ENCODE measurements around the gene GPR15LG.
"Not testable (repeated sequence)": the region's sequence is repeated elsewhere in the genome, so short reads cannot be mapped to it uniquely, and the experiment has no call there.

The GPR15LG gene

DNA sequence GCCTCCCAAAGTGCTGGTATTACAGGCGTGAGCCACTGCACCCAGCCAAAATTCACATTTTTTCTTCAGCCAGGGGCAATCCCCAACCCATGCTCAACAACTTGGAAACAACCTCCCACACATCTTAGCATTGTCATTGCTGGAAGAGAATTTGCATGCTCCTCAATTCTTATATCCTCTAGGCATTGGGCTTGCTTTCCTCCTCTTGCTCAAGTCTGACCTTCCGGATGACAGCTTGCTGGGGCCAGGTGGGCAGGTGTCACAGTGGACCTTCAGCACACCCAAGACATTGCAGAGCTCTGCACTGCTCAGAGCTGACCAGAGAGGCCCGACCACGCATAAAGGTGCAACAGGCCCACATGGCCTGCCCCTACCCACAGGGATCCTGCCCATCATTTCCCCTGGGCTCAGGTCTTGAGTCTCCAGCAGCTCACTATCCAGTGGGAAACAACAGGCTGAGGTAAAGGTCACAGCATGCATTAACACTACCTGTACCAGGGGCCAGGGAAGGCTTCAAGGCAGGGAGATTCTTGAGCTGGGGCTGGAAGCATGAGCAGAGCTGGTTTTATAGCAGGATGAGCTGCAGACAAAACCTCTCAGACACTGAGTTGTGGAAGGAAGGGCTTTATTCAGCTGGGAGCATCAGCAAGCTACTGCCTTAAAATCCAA lies 6.8 kb upstream of the GPR15LG start:
- DNase-seq: no peak

DNA sequence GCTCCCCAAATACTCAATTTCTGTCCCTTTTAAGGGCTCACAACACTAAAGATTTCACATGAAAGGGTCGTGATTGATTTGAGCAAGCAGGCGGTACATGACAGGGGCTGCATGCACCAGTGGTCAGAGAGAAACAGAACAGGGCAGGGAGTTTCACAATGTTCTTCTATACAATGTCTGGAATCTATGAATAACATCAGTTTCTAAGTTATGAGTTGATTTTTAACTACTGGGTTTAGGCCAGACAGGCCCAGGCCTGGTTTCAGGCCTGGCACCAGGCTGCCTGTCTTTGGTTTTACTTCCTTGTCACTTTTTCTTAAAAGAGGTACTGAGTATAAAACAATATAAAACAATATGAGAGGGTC lies 6.3 kb upstream of the GPR15LG start:
- DNase-seq: not testable (repeated sequence)

DNA sequence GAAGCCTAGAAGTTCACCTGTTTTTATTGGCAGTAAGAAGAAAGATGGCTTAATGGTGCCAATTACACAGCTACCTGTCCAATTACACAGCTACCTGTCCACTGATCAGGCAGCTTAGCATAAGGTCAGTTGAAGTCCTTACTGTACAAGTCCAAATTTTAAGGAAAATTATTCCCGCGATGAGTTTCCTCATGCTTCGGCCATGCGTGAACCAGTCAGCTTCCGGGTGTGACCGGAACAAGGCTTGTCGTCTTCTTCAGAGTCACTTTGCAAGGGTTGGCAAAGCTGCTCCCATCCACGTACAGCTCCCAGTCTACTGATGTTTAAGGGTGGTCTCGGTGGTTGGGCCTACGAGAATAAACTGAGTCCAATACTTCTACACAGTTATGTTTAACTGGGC lies 5.2 kb upstream of the GPR15LG start:
- not testable (repeated sequence) for DNase-seq

DNA sequence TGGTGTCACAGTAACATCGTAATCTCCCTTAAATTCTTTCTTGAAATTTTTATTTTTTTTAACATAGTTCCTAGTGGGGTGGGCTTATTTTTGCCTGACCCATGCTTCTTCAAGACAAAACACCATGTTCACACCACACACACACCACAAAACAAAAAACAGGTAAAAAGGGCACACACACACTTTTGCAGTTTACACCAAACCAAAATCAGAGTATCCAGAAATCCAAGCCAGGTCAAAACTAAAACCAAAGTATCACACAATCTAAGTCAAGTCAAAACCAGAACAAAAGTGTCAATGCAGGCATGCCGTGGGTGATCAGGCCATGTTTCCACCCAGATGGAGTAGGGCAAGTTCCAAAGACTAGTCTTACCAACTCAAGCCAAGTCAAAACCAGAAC lies 2.4 kb upstream of the GPR15LG start:
- not testable (repeated sequence) for DNase-seq

DNA sequence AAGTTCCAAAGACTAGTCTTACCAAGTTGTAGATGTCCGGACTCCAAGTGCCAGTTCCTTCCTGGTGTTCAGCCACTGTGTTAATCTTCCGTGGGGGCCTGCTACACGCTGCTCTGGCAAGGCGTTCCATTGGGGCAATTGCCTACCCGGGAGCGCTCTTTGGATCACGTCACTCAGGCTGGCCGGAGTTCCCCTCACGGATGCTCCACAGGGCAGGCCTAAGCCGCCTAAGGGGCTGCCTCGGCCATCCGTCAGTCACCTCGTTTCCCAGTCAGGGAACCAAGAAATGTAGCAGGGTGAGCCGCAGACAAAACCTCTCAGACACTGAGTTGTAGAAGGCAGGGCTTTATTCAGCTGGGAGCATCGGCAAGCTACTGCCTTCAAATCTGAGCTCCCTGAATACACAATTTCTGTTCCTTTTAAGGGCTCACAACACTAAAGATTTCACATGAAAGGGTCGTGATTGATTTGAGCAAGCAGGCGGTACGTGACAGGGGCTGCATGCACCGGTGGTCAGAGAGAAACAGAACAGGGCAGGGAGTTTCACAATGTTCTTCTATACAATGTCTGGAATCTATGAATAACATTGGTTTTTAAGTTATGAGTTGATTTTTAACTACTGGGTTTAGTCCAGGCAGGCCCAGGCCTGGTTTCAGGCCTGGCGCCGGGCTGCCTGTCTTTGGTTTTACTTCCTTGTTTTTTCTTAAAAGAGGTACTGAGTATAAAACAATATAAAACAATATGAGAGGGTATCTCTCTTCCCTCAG lies 1.7 kb upstream of the GPR15LG start:
- not testable (repeated sequence) for DNase-seq

DNA sequence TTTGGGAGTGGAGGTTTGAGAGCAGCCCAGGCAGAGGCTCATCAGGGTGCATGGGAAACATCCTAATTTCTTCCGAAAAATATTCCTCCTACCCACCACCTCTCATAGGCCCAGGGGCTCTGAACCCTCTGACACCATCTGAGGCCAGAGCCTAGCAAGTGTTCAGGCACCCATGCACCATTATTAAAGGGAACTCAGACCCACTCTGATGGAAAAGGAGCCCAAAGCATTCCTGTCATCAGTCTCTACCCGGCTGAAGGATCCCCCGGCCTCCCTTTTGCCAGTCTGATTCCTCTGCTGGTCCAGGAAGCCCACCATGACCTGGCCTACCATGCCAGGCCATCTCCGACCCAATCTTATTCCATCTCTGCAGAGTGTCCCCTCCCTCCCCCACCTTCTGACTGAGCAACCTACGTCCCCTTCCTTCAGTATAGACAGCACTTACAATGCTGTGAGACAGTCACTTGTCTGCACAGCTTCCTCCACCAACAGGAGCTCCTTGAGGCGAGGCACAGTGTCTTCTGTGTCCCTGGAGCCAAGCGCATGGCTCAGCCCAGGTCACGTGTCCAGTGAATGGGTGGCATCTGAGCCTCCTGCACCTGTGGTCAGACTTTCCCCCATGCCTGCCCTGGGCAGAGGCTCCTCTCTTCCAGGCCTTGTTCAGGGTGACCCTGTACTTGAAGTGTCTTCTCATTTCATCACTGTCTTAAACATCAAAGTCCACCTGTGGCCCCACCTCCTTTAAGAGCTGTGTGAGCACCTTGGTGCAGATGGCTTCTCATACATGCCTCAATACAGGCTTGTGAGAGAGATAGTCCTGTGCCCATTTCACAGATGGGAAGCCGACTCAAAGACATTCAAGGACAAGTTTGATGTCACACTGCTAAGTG lies 889 bp upstream of the GPR15LG start:
- DNase-seq: no peak

DNA sequence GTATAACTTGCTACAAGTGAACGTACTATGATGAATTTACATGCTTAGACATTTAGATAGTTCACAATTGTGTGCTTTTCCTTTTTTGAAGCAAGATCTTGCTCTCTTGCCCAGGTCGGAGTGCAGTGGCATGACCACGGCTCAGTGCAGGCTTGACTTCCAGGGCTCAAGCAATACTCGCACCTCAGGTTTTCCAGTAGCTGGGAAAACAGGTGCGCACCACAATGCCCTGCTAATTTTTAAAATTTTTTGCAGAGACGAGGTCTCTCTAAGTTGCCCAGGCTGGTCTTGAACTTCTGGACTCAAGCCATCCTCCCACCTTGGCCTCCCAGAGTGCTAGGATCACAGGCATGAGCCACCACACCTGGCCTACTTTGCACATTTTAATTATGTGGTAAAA lies 1.8 kb downstream of the GPR15LG start:
- no peak for DNase-seq

DNA sequence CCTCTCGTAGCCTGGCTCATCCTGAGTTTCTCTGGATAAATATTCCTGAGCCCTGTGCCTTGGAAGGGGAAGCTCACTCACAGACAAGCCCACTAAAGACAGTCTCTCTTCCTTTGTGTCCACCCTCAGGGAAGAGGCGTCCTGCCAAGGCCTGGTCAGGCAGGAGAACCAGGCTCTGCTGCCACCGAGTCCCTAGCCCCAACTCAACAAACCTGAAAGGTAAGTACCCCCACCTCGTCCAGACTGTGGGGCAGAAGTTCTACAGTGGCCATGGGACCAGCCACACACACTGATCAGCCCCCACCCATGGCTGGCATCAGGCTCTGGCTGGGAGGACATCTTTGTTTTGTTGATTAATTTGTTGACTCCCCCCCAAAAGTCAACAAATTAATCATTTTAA lies 2.8 kb downstream of the GPR15LG start:
- DNase-seq: no peak

DNA sequence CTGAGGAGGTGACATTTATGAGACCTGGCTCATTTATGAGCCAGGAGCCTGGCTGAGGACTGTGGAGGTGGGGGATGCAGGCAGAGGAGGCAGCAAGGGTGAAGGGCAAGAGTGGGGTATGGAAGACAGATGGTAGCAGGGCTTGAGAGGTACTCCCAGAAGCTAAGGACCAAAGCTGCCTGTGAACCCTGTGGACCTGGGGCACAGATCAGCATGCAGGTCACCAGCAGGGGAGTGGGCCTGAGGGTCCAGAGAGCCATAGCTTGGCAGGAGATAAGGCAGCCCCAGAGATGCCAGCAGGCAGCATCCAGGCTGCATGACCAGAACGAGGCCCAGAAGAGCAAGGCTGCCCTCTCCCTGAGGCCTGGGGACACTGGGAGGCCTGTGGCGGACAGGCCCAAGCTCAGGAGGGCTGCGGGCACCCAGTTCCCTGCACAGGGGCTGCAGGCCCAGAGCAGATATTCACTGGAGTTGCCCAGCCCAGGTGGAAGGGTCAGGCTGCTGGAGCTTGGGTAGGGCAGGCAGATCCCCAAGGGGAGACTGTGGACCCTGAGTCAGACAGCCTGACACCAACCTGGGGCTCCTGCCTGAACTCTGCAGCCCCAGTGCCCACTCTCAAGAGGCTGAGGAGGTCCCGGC lies 3.4 kb downstream of the GPR15LG start:
- DNase-seq: no peak

DNA sequence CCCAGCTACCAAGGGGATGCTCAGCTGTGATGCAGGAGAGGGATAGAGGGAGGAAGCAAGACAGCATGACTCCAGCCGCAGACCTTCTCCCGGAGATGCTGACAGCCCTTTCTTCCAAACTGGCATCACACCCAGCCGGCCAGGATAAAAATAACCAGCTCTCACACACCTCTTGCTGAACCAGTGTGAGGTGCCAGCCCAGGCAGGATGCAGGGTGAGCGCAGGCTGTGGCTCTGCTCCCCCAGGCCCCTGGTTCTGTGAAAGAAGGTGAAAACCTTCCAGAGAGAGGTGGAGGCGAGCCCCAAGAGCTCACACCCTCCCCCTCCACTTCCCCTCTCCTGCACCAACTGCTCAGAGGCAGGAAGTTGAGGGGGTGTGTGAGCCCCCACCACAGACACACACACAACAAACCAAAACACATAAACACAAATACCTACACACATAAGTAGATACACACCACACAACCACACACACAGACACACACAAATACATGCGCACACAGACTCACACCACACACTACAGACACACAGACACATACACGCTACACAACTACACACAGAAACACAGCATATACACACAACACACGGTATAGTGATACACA lies 4.0 kb downstream of the GPR15LG start:
- no peak for DNase-seq

DNA sequence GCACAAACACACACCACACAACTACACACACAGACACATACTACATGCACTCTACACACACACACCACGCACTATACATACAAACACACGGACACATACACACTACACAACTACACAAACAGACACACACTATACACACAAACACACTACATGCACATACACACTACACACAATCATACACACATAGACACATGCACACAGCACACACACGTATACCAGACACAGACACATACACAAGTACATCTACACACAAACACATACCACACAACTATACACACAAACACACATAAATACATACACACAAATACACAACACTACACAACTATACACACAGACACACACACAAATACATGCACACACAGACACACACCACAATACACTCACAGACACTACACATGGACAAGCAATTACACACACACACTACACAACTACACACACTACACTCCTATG lies 4.6 kb downstream of the GPR15LG start:
- no peak for DNase-seq

DNA sequence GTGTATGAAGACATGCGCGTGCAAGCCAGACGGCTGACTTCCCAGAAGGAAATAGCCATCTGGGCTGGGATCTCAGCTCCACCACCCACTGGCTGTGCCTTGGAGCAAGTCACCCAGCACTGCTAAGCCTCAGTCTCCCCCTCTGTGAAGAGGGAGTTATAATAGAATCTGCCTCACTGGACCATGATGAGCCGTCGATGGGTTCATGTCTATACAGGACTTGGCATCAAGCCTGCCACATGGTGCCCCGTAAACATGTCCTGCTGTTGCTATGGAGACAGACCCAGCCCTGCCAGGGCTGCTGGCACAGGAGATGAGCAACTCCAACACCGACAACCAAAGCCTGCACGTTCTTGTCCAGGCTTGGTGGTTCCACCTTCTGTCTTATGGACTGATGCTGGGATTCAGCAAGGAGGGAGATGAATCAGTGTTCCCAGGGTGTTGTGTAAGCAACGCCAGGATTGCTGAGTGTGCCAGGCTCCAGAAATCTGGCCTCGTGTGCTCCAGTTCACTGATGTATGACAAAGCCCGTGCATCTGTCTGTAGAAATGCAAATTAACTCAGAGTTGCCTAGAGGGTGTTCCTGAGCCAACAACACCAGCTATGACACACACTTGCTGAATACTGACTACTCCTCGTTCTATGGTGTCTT lies 5.6 kb downstream of the GPR15LG start:
- DNase-seq: no peak

DNA sequence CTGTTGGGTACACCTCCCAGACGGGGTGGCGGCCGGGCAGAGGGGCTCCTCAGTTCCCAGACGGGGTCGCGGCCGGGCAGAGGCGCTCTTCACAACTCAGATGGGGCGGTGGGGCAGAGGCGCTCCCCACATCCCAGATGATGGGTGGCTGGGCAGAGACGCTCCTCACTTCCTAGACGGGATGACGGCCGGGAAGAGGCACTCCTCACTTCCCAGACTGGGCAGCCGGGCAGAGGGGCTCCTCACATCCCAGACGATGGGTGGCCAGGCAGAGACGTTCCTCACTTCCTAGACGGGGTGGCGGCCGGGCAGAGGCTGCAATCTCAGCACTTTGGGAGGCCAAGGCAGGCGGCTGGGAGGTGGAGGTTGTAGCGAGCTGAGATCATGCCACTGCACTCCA lies 6.8 kb downstream of the GPR15LG start:
- DNase-seq: not testable (repeated sequence)

DNA sequence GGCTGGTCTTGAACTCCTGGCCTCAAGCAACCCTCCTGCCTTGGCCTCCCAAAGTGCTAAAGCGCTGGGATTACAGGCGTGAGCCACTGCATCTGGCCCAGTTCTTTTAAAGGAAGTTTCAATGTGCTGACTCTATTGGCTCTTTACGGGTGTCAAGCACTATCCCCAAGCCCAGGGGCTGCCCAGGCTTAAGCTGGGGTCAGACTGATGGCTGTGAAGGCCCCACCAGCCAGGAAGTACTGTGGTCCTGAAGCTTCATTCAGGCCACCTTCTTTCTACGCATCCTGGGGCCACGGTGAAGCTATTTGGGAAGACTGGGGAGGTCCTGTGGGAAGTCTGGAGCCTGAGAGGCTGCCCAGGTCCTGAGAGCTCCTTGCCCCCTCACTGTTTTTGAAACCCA lies 8.0 kb downstream of the GPR15LG start:
- no peak for DNase-seq

DNA sequence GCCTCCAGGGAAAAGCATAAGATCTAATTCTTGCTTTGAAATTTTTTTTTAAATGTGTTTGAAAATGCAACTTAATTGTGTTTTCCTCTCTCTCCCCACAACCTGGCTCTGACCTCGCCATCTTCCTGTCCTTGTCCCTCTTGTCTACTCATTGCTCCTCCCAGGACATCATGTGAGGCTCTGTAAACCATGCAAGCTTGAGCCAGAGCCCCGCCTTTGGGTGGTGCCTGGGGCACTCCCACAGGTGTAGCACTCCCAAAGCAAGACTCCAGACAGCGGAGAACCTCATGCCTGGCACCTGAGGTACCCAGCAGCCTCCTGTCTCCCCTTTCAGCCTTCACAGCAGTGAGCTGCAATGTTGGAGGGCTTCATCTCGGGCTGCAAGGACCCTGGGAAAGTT lies 10.9 kb downstream of the GPR15LG start:
- no peak for DNase-seq

DNA sequence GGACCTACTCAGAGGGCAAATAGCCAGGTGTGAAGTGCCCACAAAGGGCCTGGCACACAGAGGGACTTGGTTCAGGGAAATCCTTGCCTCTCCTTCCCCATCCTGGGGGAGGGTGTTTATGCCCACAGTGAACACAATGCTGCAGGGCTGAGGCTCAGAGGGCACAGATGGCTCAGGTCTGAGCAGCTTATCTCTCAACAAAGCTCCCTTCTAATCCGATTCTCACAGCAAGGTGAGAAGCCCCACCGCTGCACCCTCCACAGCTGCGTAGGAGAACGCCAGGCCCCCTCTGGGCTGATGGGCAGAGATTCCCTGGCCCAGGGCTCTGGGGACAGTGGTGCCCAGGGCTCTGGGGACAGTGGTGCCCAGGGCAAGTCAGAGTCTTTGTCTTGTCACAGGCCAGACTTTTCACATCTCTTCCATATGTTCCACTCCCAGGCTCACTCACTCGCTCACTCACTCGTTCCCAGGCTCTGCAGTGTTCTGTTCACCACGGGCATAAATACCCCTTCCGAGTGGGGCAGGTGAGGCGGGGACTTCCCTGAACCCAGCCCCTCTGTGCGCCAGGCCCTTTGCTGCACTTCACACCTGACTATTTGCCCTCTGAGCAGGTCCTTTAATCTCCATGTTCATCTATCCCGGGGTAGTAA lies 12.1 kb downstream of the GPR15LG start:
- no peak for DNase-seq

DNA sequence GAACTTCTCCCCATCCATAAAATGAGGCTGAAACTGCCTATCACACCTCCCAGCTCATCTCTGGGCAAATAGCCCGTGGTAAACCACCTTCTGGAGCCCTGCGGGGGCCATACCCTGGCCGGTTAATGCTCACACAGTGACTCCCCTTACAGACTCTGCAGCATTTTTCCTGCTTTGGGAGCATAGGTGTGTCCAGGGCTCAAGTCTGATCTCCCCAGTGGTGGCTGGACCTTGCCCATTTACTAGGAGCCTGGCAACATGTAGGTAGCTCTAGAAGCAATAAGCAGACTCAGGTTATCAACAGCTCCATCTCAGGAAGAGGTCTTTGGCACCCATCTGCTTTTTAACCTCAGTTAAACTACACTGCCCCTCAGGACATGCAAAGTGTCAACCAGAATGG lies 15.2 kb downstream of the GPR15LG start:
- DNase-seq: no peak

DNA sequence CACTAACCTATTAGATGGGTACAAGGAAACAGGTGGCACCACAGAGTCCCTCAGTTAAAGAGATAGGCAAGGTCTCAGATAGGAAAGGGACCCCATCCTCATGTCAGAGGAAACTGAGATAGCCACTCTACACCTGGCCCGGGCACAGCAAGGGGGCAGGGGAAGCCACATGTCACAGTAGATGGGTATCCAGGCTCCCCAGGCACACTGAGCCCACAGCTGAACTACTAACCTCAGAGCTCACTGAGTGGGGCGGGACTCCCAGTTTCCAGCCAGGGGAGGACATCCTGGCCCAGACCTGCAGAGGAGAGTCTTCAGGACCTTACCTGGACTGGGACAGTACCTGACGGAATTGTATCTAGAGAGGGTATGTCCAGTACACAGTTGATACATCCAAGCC lies 17.0 kb downstream of the GPR15LG start:
- DNase-seq: no peak

DNA sequence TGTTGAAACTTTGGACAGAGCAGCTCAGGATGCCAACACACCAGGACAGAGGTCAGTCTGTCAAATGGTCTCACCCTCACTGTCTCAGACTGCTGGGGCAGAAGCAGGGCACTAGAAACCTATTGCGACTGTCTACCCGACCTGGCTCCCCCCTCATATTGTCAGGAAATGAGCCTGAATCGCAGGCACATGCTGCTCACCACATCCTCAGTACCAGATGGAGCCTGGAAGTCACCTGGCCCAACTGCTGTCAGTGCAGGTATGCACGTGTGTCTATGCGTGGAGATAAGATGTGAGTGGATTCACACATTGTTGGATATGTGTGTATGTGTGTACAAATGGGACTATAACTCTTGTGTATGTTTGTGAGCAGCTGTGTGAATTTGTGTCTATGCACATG lies 17.5 kb downstream of the GPR15LG start:
- no peak for DNase-seq

DNA sequence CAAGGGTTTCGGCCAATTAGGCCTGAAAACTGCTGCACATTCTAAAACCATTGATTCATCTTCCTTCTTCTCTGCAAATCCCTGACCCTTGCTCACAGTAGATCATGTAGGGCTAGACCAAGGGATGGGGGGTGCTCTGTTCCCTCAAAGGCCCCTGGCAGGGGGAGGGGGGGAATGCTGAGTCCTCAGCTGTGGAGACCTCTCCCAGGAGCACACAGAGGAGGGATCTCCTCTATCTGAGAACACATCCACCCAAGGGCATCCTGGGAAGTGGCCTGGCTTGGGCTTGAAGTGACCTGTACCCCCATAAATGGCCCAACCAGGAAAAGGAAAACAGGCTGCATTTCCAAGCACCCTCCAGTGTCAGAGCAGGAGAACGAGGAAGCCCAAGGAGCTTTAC lies 19.7 kb downstream of the GPR15LG start:
- DNase-seq: no peak

DNA sequence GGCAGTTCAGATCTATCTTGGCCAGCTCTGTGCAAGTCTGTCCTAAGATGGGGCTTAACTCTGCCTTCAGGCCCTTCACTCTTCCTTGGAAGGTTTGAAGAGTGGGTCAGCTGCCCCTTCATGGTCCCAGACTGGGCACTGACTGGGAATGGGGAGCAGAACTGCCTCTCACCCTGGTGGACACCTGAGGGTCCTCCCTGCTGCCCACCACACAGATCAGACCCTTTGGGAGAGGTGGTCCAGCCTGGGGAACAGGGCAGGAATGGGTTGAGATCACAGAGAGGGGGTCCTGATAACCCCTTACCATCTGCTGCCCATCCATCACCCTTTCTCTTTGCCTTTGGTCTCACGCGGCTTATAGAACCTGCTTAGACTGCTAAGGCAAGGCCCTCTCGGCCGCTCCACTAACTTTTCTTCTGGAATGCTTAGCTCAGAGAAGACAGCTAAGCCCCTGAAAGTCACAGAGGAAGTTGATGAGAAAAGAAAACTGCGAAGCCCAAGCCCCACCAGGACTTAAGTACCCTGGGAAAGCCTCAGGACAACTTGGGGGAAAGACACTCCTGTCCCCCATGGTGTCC lies 20.3 kb downstream of the GPR15LG start:
- DNase-seq: no peak
